Neuronal stem cell (in vitro differentiated cells): Measurements from ENCODE around the gene HS6ST1.

Source experiments
- DNase-seq: peaks from one replicate; pipeline ENCODE4 v3.0.0-alpha.2; 2013; ENCODE audit warnings: low spot score
- H2AFZ ChIP-seq: one replicate; pipeline ENCODE4 v1.6.1; 2013; ENCODE audit warnings: mild to moderate bottlenecking, low read length, inconsistent platforms
- H2AK5ac ChIP-seq: 2 replicates; pipeline ENCODE4 v1.6.1; 2013; ENCODE audit warnings: low read depth, mild to moderate bottlenecking, inconsistent platforms, low read length, moderate library complexity, mixed read lengths
- H2BK120ac ChIP-seq: 2 replicates; pipeline ENCODE4 v1.6.1; 2013; ENCODE audit warnings: low read depth, mild to moderate bottlenecking, inconsistent platforms, low read length, moderate library complexity, mixed read lengths
- H2BK12ac ChIP-seq: one replicate; pipeline ENCODE4 v1.6.1; 2013; ENCODE audit warnings: low read length, inconsistent platforms
- H2BK15ac ChIP-seq: 2 replicates; pipeline ENCODE4 v1.6.1; 2013; ENCODE audit warnings: mild to moderate bottlenecking, low read length, inconsistent platforms, mixed read lengths
- H2BK5ac ChIP-seq: one replicate; pipeline ENCODE4 v1.6.1; 2013; ENCODE audit warnings: inconsistent platforms, mild to moderate bottlenecking, low read length, moderate library complexity
- H3K14ac ChIP-seq: one replicate; pipeline ENCODE4 v1.6.1; 2013; ENCODE audit warnings: low read length, inconsistent platforms
- H3K18ac ChIP-seq: 2 replicates; pipeline ENCODE4 v1.6.1; 2013; ENCODE audit warnings: low read length, inconsistent platforms
- H3K23ac ChIP-seq: 2 replicates; pipeline ENCODE4 v1.6.1; 2013; ENCODE audit warnings: low read depth, mild to moderate bottlenecking, mixed read lengths, low read length, inconsistent platforms; ENCODE audit not compliant: poor library complexity
- H3K27ac ChIP-seq: replicated peaks from 3 replicates; pipeline ENCODE4 v1.5.1; 2013; ENCODE audit warnings: low read length, inconsistent platforms
- H3K27me3 ChIP-seq, 3 experiments: 2 replicates each; pipeline ENCODE4 v1.6.1; 2013; ENCODE audit warnings: low read length in 3 of 3, mild to moderate bottlenecking in 2 of 3, inconsistent platforms in 1 of 3, low read depth in 1 of 3, mixed read lengths in 1 of 3, moderate library complexity in 1 of 3; ENCODE audit not compliant: control insufficient read depth in 3 of 3, insufficient read depth in 3 of 3
- H3K36me3 ChIP-seq, 2 donors: replicated peaks in 1 of 2; 2 replicates each; pipeline ENCODE4 v1.6.1; 2013; ENCODE audit warnings: low read length in 2 of 2; ENCODE audit not compliant: control insufficient read depth in 2 of 2, insufficient read depth in 2 of 2
- H3K4ac ChIP-seq: 2 replicates; pipeline ENCODE4 v1.6.1; 2013; ENCODE audit warnings: inconsistent platforms, mild to moderate bottlenecking, low read length, moderate library complexity
- H3K4me1 ChIP-seq, 2 donors: 1 replicate in 1 of 2; 2 replicates in 1 of 2; pipeline ENCODE4 v1.6.1; 2013; ENCODE audit warnings: low read length in 2 of 2, low read depth in 1 of 2; ENCODE audit not compliant: control insufficient read depth in 2 of 2, insufficient read depth in 1 of 2
- H3K4me2 ChIP-seq: one replicate; pipeline ENCODE4 v1.6.1; 2013; ENCODE audit warnings: mild to moderate bottlenecking, low read length, inconsistent platforms; ENCODE audit not compliant: insufficient read depth, poor library complexity, severe bottlenecking
- H3K4me3 ChIP-seq, 2 donors: 2 replicates each; pipeline ENCODE4 v1.5.1; 2013; ENCODE audit warnings: low read length in 2 of 2, mild to moderate bottlenecking in 2 of 2, inconsistent platforms in 1 of 2, moderate library complexity in 1 of 2
- H3K79me1 ChIP-seq: one replicate; pipeline ENCODE4 v1.6.1; 2013; ENCODE audit warnings: low read depth, mild to moderate bottlenecking, inconsistent platforms, low read length, moderate library complexity
- H3K9ac ChIP-seq: one replicate; pipeline ENCODE4 v1.6.1; 2013; ENCODE audit warnings: mild to moderate bottlenecking, low read depth, low read length, inconsistent platforms; ENCODE audit not compliant: poor library complexity
- H3K9me3 ChIP-seq, 2 donors: replicated peaks in 1 of 2; 2 replicates each; pipeline versions ENCODE3 to v1.6.1; 2013; ENCODE audit warnings: low read length in 2 of 2, mild to moderate bottlenecking in 2 of 2, inconsistent platforms in 1 of 2, low read depth in 1 of 2, mixed read lengths in 1 of 2, moderate library complexity in 1 of 2; ENCODE audit not compliant: control insufficient read depth in 2 of 2, insufficient read depth in 1 of 2
- H4K8ac ChIP-seq: one replicate; pipeline ENCODE4 v1.6.1; 2013; ENCODE audit warnings: low read depth, mild to moderate bottlenecking, inconsistent platforms, low read length, moderate library complexity
- H4K91ac ChIP-seq: one replicate; pipeline ENCODE4 v1.6.1; 2013; ENCODE audit warnings: low read length, low read depth, mild to moderate bottlenecking, inconsistent platforms; ENCODE audit not compliant: poor library complexity
- WGBS, 2 donors: extraction: QIAGEN DNeasy Blood & Tissue Kit; methylation state at CpG; one replicate each; pipeline ENCODE4 v1.1.7; 2013; ENCODE audit warnings: missing lambda C conversion rate in 2 of 2, mixed read lengths in 1 of 2; ENCODE audit not compliant: insufficient read length in 2 of 2, insufficient replicate concordance in 1 of 2; ENCODE audit errors: extremely low coverage in 2 of 2; 5-methylcytosine and 5-hydroxymethylcytosine counted together

Gene HS6ST1

DNA sequence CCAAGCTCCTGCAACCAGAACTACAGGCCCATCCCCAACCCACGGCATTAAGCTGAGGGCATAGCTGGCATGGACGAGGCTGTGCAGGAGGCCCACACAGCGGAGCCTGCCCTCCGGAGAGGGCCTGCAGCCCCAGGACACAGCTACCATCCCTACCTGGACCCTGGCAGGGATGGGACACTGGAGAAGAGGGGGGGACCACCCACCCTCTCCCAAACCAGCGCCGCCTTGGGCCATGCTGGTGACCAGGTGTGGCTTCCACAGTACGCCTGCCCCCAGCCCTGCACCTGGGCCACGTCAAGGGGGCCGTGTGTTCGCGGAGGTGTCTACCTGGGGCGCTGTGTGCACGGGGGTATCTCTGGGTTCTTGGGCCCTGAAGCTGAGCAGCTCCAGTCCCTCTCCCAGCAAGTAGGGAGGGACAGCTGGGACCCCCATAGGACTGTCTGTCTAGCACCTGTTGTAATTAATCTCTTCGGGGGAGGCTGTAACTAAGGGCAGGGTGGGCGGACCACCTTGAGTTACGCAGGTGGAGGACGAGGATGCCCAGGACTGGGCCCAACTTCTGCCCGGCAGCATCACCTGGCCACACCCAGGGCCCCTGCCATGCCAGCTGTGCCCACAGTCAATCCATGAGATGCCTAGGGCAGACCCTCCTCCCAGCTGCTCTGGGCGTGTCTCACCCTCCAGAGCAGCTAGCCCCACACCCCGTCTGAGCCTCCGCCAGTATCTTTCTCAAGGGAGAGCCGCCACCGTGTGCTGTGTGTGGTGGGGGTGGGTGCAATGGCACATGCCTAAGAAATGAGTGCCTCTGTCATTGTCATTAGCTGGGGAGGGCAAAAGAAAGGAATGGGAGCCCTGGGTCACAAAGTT lies 18.3 kb downstream of the HS6ST1 start:
- Histone ChIP-seq H3K18ac (peak overlapping the region; percentile 59), H3K4me1 (peaks cover 5 to 19% of the 10 kb centered on the region in 2 donors), H3K79me1 (peaks cover 25% of the 10 kb centered on the region), H3K14ac (peak overlapping the region; percentile 74), H2AFZ (no peak overlapping the region), H3K4ac (no peak overlapping the region), H3K9me3 (peaks cover 0 to 3% of the 10 kb centered on the region in 2 donors), H4K91ac (no peak overlapping the region), H3K4me2 (no peak overlapping the region), H3K4me3 (no peak overlapping the region), H2BK15ac (no peak overlapping the region), H3K23ac (peak overlapping the region; percentile 31), H2BK5ac (peak overlapping the region; percentile 91), H4K8ac (no peak overlapping the region), H3K9ac (peak overlapping the region; percentile 54), H2BK120ac (no peak overlapping the region), H2AK5ac (no peak overlapping the region), H3K36me3 (peaks cover 0 to 67% of the 10 kb centered on the region in 2 donors), H2BK12ac (no peak overlapping the region), H3K27me3 (no peaks in the 10 kb centered on the region), H3K27ac (no peak overlapping the region)
- no CpG with 5 or more reads among the region's 23 CpGs for WGBS, 2 donors
- DNase-seq = no peak

DNA sequence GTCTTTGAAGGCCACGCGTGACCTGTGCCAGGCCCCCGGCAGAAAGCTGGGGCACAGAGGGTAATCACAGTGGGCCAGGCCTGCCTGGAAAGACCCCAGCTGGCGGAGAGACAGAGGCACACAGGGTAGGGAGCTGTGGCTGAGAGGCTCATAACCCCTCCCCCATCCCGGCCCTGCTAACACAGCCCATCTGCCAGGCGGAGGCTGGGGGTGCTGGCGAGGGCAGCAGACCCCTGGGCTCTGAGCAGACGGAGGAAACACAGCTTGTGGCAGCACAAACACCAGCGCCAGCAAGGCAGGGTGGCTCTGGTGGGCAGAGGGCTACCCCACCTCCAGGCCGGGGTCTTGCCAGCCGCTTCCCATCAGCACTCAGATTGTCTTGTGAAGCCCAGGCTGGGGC lies 19.0 kb downstream of the HS6ST1 start:
- no peak for DNase-seq
- Histone ChIP-seq H3K79me1 (peaks cover 30% of the 10 kb centered on the region), H2BK5ac (peak overlapping the region; percentile 91), H3K9me3 (peaks cover 0 to 3% of the 10 kb centered on the region in 2 donors), H3K27ac (no peak overlapping the region), H2BK120ac (no peak overlapping the region), H3K4me1 (peaks cover 0 to 15% of the 10 kb centered on the region in 2 donors), H3K4ac (no peak overlapping the region), H3K14ac (peak overlapping the region; percentile 74), H2AK5ac (no peak overlapping the region), H4K8ac (peak overlapping the region; percentile 89), H3K27me3 (no peaks in the 10 kb centered on the region), H2BK15ac (no peak overlapping the region), H3K9ac (no peak overlapping the region), H2BK12ac (no peak overlapping the region), H3K4me2 (no peak overlapping the region), H4K91ac (no peak overlapping the region), H3K36me3 (peaks cover 0 to 67% of the 10 kb centered on the region in 2 donors), H3K4me3 (no peak overlapping the region), H3K23ac (peak overlapping the region; percentile 57), H3K18ac (peak overlapping the region; percentile 77), H2AFZ (no peak overlapping the region)
- no CpG with 5 or more reads among the region's 11 CpGs for WGBS, 2 donors

DNA sequence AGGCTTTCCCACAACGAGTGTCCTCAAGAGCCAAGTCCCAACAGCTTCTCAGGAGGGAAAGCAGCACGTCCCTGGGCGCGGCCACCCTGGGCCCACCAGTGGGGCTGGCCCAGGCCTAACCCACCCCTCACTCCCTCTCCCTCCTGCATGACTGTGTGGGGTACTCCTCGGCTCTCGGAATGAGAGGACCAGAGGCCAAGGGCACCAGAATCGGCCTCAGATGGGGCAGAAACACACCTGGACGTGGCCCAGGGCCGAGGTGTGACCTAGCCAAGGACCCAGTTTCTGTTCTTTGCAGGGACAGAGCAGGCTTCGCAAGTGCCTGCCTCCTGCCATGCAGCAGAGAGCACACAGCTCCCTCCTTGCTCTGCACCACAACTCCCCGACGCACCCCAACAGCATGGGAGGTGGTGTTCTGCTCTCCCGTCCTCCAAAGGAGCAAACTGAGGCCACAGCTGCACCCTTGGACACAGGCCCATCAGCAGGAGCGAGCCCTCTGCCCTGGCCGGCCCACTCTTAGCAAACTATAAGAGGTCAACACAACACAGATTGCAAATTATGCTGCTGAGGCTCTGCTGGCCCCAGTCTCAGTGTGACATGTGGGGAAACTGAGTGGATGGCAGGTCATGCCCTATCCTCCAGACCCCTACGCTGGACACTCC lies 19.7 kb downstream of the HS6ST1 start:
- Histone ChIP-seq H2BK15ac (no peak overlapping the region), H2AK5ac (no peak overlapping the region), H3K79me1 (peaks cover 37% of the 10 kb centered on the region), H2BK12ac (peak overlapping the region; percentile 49), H4K8ac (peak overlapping the region; percentile 89), H3K27ac (no peak overlapping the region), H3K4me2 (no peak overlapping the region), H2AFZ (no peak overlapping the region), H2BK5ac (peak overlapping the region; percentile 91), H3K9ac (no peak overlapping the region), H3K9me3 (peaks cover 0 to 3% of the 10 kb centered on the region in 2 donors), H3K18ac (peak overlapping the region; percentile 84), H3K27me3 (no peaks in the 10 kb centered on the region), H3K4ac (no peak overlapping the region), H3K4me1 (peaks cover 0 to 13% of the 10 kb centered on the region in 2 donors), H3K4me3 (peak overlapping the region in 1 of 2 donors; percentile 19), H3K14ac (peak overlapping the region; percentile 25), H4K91ac (peak overlapping the region; percentile 22), H2BK120ac (no peak overlapping the region), H3K23ac (peak overlapping the region; percentile 57), H3K36me3 (peaks cover 0 to 64% of the 10 kb centered on the region in 2 donors)
- no peak for DNase-seq
- WGBS, 2 donors = no CpG with 5 or more reads among the region's 16 CpGs

DNA sequence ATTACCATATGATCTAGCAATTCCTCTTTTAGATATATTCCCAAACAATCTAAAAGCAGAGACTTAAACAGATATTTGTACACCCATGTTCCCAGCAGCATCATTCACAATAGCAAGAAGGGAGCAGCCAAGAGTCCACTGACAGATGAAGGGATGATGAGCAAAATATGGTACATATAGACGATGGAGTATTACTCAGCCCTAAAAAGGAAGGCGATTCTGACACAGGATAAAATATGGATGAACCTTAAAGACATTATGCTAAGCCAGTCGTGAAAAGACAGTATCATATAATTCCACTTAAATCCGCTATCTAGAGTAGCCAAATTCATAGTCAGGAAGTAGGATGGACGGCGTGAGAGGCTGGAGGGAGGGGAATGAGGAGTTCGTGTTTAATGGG lies 20.4 kb downstream of the HS6ST1 start:
- no peaks in the 10 kb centered on the region for H3K27me3 ChIP-seq
- WGBS, 2 donors = no CpG with 5 or more reads among the region's 7 CpGs
- H3K4me3 ChIP-seq = no peak overlapping the region

More for the DNA sequence above, 20.4 kb downstream of the HS6ST1 start:
- no peak overlapping the region for H3K23ac ChIP-seq
- no peak overlapping the region for H3K4ac ChIP-seq
- H3K9me3 ChIP-seq = peaks cover 0 to 3% of the 10 kb centered on the region in 2 donors
- no peak overlapping the region for H4K91ac ChIP-seq
- H2BK12ac ChIP-seq = no peak overlapping the region
- H2BK15ac ChIP-seq = no peak overlapping the region
- H3K4me1 ChIP-seq = peaks cover 0 to 17% of the 10 kb centered on the region in 2 donors
- H3K14ac ChIP-seq = no peak overlapping the region
- H3K79me1 ChIP-seq = peaks cover 39% of the 10 kb centered on the region
- no peak overlapping the region for H2AFZ ChIP-seq
- H3K9ac ChIP-seq = no peak overlapping the region
- H2AK5ac ChIP-seq = no peak overlapping the region
- no peak for DNase-seq
- H3K27ac ChIP-seq = no peak overlapping the region
- no peak overlapping the region for H3K18ac ChIP-seq
- no peak overlapping the region for H2BK120ac ChIP-seq
- H3K4me2 ChIP-seq = no peak overlapping the region
- no peak overlapping the region for H4K8ac ChIP-seq
- H3K36me3 ChIP-seq = peaks cover 0 to 57% of the 10 kb centered on the region in 2 donors
- H2BK5ac ChIP-seq = no peak overlapping the region
